Measurements from ENCODE around the gene CCL2.
"Not testable (repeated sequence)": the region's sequence is repeated elsewhere in the genome, so short reads cannot be mapped to it uniquely, and the experiment has no call there.

CCL2 gene

DNA sequence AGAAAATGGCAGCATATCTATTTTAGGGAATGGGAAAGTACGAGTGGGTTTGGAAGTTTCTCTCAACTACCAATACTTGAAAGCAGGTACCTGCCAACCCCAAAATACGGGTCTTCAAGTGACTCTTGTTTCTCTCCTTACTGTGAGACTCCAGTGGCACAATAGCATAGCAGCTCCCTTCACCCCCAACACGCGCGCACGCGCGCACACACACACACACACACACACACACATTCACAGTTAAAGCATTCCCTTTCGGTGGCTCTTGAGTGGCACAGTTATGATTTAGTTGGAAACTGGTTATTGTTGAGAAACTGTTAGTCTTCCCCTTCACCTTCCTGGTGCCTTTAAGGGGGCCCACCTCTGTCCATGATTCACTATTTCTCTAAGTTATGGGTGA is 30.0 kb upstream of the CCL2 start:
- Histone ChIP-seq H3K4me3 (ENCODE audit: extremely low read depth, insufficient read depth, low read length, poor library complexity, severe bottlenecking) (no peak overlapping the region), H3K4me1 (ENCODE audit: control insufficient read depth, insufficient read depth, low read length, poor library complexity, severe bottlenecking) (no peaks in the 10 kb centered on the region), H3K36me3 (ENCODE audit: control insufficient read depth, insufficient read depth, low read length) (no peaks in the 10 kb centered on the region), H3K9me3 (ENCODE audit: control insufficient read depth, low read length) (peaks cover 4% of the 10 kb centered on the region), H3K27ac (ENCODE audit: low read depth, low read length, severe bottlenecking) (no peak overlapping the region)
- WGBS, 2 experiments (ENCODE audit: insufficient coverage in 2 of 2): 80% methylated on average over 1 of the region's 9 CpGs; no CpG with 5 or more reads in 1 of the 2 experiments

DNA sequence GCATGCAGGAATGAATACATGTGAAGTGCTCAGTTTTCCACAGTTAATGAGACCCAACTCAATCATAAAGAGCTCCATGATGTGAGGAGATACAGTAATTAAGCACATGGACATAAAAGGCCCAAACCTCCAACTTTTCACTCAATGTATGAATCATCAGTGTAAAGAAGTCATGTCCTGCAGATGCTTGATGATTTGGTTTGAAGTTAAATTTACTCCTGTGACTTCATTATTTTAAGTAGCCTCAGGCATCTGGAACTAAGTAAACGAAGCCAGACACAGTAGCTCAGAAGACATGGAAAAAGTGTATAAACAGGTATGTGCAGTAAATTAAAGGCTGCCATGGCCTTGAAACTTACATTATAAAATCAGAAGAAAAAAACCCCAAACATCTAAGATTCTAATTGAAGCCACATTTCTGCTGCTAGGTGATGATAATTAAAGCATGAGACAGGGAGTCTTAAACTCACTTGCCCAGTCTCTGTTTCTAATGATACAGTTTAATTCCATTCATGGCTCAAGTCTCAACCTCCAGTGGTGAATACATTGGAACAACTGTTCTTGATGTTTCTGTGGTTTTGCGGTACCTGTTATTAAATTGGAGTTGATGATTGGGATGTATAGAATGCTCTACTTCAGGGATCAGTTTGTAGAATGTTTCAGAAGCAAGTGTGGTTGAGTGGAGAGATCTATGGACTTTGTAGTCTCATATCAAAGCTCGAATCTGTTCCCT is 28.9 kb upstream of the CCL2 start:
- H3K27ac ChIP-seq (ENCODE audit: low read depth, low read length, severe bottlenecking): no peak overlapping the region
- 83 to 94% methylated on average over 1 to 2 of the region's 3 CpGs for WGBS, 2 experiments (ENCODE audit: insufficient coverage in 2 of 2)
- no peak overlapping the region for H3K4me3 ChIP-seq (ENCODE audit: extremely low read depth, insufficient read depth, low read length, poor library complexity, severe bottlenecking)
- no peaks in the 10 kb centered on the region for H3K4me1 ChIP-seq (ENCODE audit: control insufficient read depth, insufficient read depth, low read length, poor library complexity, severe bottlenecking)
- peaks cover 14% of the 10 kb centered on the region for H3K9me3 ChIP-seq (ENCODE audit: control insufficient read depth, low read length)
- no peaks in the 10 kb centered on the region for H3K36me3 ChIP-seq (ENCODE audit: control insufficient read depth, insufficient read depth, low read length)

DNA sequence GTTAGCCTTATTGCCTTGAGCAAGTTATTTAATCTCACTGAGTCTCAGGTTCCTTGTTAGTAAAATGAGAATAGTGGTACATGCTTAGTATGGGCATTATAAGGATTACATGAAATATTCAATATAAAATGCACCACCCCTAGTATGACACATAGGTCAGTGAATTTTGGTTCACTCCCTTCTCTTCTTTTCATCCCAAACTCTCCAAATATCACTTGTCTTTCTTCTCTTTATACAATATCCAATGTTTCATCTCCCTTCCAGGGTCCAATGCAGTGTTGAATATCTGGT is 28.4 kb upstream of the CCL2 start:
- H3K36me3 ChIP-seq (ENCODE audit: control insufficient read depth, insufficient read depth, low read length): no peaks in the 10 kb centered on the region
- H3K4me1 ChIP-seq (ENCODE audit: control insufficient read depth, insufficient read depth, low read length, poor library complexity, severe bottlenecking): no peaks in the 10 kb centered on the region
- peaks cover 14% of the 10 kb centered on the region for H3K9me3 ChIP-seq (ENCODE audit: control insufficient read depth, low read length)
- H3K4me3 ChIP-seq (ENCODE audit: extremely low read depth, insufficient read depth, low read length, poor library complexity, severe bottlenecking): no peak overlapping the region
- H3K27ac ChIP-seq (ENCODE audit: low read depth, low read length, severe bottlenecking): no peak overlapping the region

DNA sequence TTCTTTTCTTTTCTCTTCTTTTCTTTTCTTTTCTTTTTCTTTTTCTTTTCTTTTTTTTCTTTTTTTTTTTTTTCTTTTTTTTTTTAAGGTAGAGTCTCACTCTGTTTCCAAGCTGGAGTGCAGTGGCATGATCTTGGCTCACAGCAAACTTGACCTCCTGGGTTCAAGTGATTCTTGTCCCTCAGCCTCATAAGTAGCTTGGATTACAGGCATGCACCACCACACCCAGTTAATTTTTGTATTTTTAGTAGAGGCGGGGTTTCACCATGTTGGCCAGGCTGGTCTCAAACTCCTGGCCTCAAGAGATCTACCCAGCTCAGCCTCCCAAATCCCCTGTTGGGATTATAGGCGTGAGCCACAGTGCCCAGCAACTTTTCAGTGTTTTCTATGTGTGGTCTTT is 27.8 kb upstream of the CCL2 start:
- H3K4me3 ChIP-seq (ENCODE audit: extremely low read depth, insufficient read depth, low read length, poor library complexity, severe bottlenecking); H3K36me3 ChIP-seq (ENCODE audit: control insufficient read depth, insufficient read depth, low read length); H3K27ac ChIP-seq (ENCODE audit: low read depth, low read length, severe bottlenecking); H3K4me1 ChIP-seq (ENCODE audit: control insufficient read depth, insufficient read depth, low read length, poor library complexity, severe bottlenecking): not testable (repeated sequence)
- 80 to 100% methylated on average over 1 of the region's 2 CpGs for WGBS, 2 experiments (ENCODE audit: insufficient coverage in 2 of 2)
- H3K9me3 ChIP-seq (ENCODE audit: control insufficient read depth, low read length): peaks cover 14% of the 10 kb centered on the region

DNA sequence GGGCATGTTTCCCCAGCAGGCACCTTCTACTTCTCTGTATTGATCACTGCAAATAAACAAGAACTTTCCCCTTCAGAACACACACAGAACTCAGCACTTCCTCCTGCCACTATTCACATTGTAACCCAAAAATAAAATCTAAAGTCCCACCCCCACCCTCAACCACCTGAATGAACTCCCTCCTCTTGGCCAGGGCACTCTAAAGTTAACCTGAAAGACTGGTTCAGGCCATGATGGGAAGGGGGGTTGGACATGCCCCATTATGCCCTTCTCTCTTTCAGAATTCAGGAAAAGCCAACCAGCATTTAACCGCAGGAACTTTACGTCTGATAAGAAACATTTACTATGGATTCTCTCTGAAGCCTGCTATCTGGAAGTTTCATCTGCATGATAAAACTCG is 27.4 kb upstream of the CCL2 start:
- 92 to 97% methylated on average over 3 of the region's 3 CpGs for WGBS, 2 experiments (ENCODE audit: insufficient coverage in 2 of 2)
- Histone ChIP-seq H3K36me3 (ENCODE audit: control insufficient read depth, insufficient read depth, low read length) (no peaks in the 10 kb centered on the region), H3K4me3 (ENCODE audit: extremely low read depth, insufficient read depth, low read length, poor library complexity, severe bottlenecking) (no peak overlapping the region), H3K4me1 (ENCODE audit: control insufficient read depth, insufficient read depth, low read length, poor library complexity, severe bottlenecking) (no peaks in the 10 kb centered on the region), H3K27ac (ENCODE audit: low read depth, low read length, severe bottlenecking) (no peak overlapping the region), H3K9me3 (ENCODE audit: control insufficient read depth, low read length) (peaks cover 14% of the 10 kb centered on the region)

DNA sequence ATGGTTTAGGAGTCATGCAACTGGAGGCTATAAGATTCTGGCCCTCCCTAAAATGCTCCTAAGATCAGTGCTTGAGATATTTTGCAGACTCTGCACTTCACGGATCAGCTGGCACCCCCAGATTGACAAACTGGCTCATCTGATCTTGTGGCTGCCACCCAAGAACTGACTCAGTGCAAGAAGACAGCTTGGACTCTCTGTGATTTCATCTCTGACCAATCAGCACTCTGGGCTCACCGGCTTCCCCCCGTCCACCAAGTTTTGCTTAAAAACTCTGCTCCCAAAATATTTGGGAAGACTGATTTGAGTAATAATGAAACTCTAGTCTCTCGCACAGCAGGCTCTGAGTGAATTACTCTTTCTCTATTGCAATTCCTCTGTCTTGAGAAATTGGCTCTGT is 26.3 kb upstream of the CCL2 start:
- no peak overlapping the region for H3K27ac ChIP-seq (ENCODE audit: low read depth, low read length, severe bottlenecking)
- H3K36me3 ChIP-seq (ENCODE audit: control insufficient read depth, insufficient read depth, low read length): no peaks in the 10 kb centered on the region
- peaks cover 3% of the 10 kb centered on the region for H3K4me1 ChIP-seq (ENCODE audit: control insufficient read depth, insufficient read depth, low read length, poor library complexity, severe bottlenecking)
- peaks cover 14% of the 10 kb centered on the region for H3K9me3 ChIP-seq (ENCODE audit: control insufficient read depth, low read length)
- no peak overlapping the region for H3K4me3 ChIP-seq (ENCODE audit: extremely low read depth, insufficient read depth, low read length, poor library complexity, severe bottlenecking)
- WGBS, 2 experiments (ENCODE audit: insufficient coverage in 2 of 2): 78 to 100% methylated on average over 1 of the region's 4 CpGs

DNA sequence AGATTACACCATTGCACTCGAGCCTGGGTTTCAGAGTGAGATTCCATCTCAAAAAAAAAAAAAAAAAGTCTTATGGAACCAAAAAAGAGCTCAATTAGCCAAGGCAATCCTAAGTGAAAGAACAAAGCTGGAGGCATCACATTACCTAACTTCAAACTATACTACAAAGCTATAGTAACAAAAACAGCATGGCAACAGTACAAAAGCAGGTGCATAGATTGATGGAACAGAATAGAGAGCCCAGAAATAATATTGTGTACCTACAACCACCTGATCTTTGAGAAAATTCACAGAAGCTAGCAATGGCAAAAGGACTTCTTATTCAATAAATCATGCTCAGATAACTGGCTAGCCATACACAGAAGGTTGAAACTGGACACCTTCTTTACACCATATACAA is 24.7 kb upstream of the CCL2 start:
- H3K4me3 ChIP-seq (ENCODE audit: extremely low read depth, insufficient read depth, low read length, poor library complexity, severe bottlenecking): no peak overlapping the region
- WGBS, 2 experiments (ENCODE audit: insufficient coverage in 2 of 2): 71% methylated on average over 1 of the region's 1 CpG; no CpG with 5 or more reads in 1 of the 2 experiments
- H3K27ac ChIP-seq (ENCODE audit: low read depth, low read length, severe bottlenecking): no peak overlapping the region
- H3K9me3 ChIP-seq (ENCODE audit: control insufficient read depth, low read length): peaks cover 14% of the 10 kb centered on the region
- H3K36me3 ChIP-seq (ENCODE audit: control insufficient read depth, insufficient read depth, low read length): no peaks in the 10 kb centered on the region
- H3K4me1 ChIP-seq (ENCODE audit: control insufficient read depth, insufficient read depth, low read length, poor library complexity, severe bottlenecking): peaks cover 14% of the 10 kb centered on the region

DNA sequence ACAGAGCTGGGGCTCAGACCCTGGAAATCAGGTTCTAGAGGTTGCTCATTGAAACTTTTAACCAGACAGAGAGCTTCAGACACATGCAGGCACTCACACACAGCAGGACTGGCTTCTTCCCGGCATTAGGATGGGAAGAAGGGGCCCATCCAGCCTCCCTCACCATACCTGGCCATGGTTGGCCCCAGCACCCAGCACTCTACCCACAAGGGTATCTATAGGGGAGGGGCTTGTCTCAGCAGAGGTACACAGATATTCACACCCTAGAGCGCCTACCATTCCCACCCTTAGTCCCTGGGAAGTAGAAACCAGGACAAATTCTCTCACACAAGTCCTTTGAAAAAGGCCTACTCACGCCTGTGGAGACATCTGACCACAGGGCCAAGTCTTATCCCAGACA is 20.5 kb upstream of the CCL2 start:
- 87 to 100% methylated on average over 1 to 3 of the region's 3 CpGs for WGBS, 2 experiments (ENCODE audit: insufficient coverage in 2 of 2)
- Histone ChIP-seq H3K4me1 (ENCODE audit: control insufficient read depth, insufficient read depth, low read length, poor library complexity, severe bottlenecking) (peaks cover 41% of the 10 kb centered on the region), H3K9me3 (ENCODE audit: control insufficient read depth, low read length) (peaks cover 14% of the 10 kb centered on the region), H3K36me3 (ENCODE audit: control insufficient read depth, insufficient read depth, low read length) (no peaks in the 10 kb centered on the region), H3K27ac (ENCODE audit: low read depth, low read length, severe bottlenecking) (peak overlapping the region; percentile 62), H3K4me3 (ENCODE audit: extremely low read depth, insufficient read depth, low read length, poor library complexity, severe bottlenecking) (no peak overlapping the region)

DNA sequence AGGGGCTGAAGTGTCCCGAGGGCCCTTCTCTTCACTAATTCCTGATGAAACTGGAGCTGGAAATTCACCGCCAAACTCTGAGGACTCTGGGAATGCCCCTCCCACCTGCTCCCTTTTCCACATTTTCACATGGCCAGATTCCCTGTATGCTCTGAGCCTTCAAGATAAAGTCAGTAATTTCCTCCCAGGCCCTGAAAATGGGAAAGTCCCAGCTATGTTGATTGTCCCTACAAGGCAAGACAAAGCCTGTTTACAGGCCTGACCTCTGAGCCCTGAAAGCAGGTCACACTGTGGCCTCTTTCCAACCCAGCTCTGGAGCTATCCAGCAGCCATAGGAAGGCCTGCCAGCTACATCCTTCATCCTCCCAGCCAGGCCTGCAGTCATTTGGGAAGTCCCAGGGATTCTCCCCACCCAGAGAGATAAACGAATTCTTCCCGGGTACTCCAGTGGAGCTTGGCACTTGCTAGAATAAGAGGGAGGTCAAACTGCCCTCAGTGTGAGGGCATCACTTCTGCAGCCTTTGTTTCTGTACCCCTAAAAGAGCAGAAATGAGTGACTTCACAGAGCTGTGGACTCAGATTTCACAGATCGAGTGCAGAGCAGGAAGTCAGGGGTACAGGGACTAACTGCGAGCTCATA is 19.6 kb upstream of the CCL2 start:
- 84 to 89% methylated on average over 3 to 4 of the region's 6 CpGs for WGBS, 2 experiments (ENCODE audit: insufficient coverage in 2 of 2)
- peaks cover 41% of the 10 kb centered on the region for H3K4me1 ChIP-seq (ENCODE audit: control insufficient read depth, insufficient read depth, low read length, poor library complexity, severe bottlenecking)
- H3K9me3 ChIP-seq (ENCODE audit: control insufficient read depth, low read length): peaks cover 5% of the 10 kb centered on the region
- no peak overlapping the region for H3K4me3 ChIP-seq (ENCODE audit: extremely low read depth, insufficient read depth, low read length, poor library complexity, severe bottlenecking)
- H3K36me3 ChIP-seq (ENCODE audit: control insufficient read depth, insufficient read depth, low read length): no peaks in the 10 kb centered on the region
- H3K27ac ChIP-seq (ENCODE audit: low read depth, low read length, severe bottlenecking): peak overlapping the region; percentile 62

DNA sequence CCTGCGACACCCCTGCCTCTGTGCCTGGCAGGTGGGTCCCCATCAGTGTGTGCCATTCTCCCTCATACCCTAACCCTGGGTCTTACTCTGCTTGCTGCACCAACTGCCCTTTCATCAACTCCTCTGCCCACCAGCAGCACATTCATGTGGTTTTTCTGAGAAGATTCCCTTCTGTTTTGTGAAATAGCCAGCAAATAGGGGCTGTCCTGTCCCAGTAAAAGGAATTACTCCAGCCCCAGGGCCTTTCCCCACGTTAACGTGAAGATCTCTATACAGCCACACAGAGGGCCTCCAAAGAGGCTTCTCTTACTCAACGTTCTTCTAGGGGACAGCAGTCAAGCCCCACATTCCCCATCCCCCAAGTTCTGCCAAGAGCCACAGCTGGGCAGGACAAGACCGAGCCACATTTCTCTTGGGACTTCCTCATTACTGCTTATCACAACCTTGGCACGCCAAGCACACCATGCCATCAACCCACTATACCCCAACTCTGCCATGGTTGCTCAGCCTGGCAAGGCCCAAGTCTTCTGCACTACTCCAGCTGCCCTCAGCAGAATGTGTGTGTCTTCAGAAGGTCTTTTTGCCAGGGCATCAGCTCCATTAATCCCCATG is 18.7 kb upstream of the CCL2 start:
- Histone ChIP-seq H3K4me1 (ENCODE audit: control insufficient read depth, insufficient read depth, low read length, poor library complexity, severe bottlenecking) (peaks cover 41% of the 10 kb centered on the region), H3K9me3 (ENCODE audit: control insufficient read depth, low read length) (no peaks in the 10 kb centered on the region), H3K27ac (ENCODE audit: low read depth, low read length, severe bottlenecking) (no peak overlapping the region), H3K4me3 (ENCODE audit: extremely low read depth, insufficient read depth, low read length, poor library complexity, severe bottlenecking) (no peak overlapping the region), H3K36me3 (ENCODE audit: control insufficient read depth, insufficient read depth, low read length) (no peaks in the 10 kb centered on the region)
- WGBS, 2 experiments (ENCODE audit: insufficient coverage in 2 of 2): 89 to 95% methylated on average over 5 to 6 of the region's 6 CpGs

DNA sequence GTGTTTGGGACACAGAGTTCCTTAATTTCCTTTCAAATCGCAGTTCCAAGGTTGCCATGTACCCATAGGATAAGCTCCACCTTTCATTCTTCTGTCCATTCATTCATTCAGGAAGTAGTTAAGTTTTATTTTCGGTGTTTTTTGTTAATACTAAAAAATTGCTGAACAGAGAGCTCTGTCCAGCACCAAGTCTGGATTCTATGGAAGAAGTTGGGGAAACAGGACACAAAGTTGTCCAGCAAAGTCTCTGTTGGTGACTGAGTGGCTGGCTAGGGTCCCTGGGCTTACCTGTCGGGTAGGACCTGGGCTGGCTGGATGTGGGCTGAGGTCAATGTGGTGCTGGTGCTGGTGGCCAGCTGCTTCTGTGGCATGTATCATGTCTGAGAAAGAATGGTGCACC is 17.6 kb upstream of the CCL2 start:
- 88 to 92% methylated on average over 2 of the region's 3 CpGs for WGBS, 2 experiments (ENCODE audit: insufficient coverage in 2 of 2)
- Histone ChIP-seq H3K36me3 (ENCODE audit: control insufficient read depth, insufficient read depth, low read length) (no peaks in the 10 kb centered on the region), H3K4me3 (ENCODE audit: extremely low read depth, insufficient read depth, low read length, poor library complexity, severe bottlenecking) (no peak overlapping the region)

More for the DNA sequence above, 17.6 kb upstream of the CCL2 start:
- Histone ChIP-seq H3K9me3 (ENCODE audit: control insufficient read depth, low read length) (no peaks in the 10 kb centered on the region), H3K27ac (ENCODE audit: low read depth, low read length, severe bottlenecking) (no peak overlapping the region), H3K4me1 (ENCODE audit: control insufficient read depth, insufficient read depth, low read length, poor library complexity, severe bottlenecking) (peaks cover 41% of the 10 kb centered on the region)

All from mesodermal cell (in vitro differentiated cells).